Endothelial cell of umbilical vein (primary cell): ENCODE data around the gene USP36. TPM values are rescaled to one million over a fixed set of nuclear protein-coding genes. Genes with fewer than 3 reads are reported as not detected.

ENCODE experiments used
- BruUV-seq: library from RNA; stranded (reverse); fragments of 400-500 nt; replicated peaks from 2 replicates; lab custom pipeline; 2021; lab: Mats Ljungman, UMichigan
- CTCF ChIA-PET: fragments of 300-600, 350-600 bp; sonication (Branson Sonifier 250); formaldehyde crosslinking; loops from one replicate; lab custom pipeline; 2021; ENCODE audit warnings: antibody characterized with exemption, inconsistent platforms; lab: Charles Lee
- POLR2A ChIA-PET: fragments of 300-600, 350-600 bp; sonication (Branson Sonifier 250); formaldehyde crosslinking; loops from one replicate; lab custom pipeline; 2021; ENCODE audit warnings: antibody characterized with exemption, inconsistent platforms; lab: Charles Lee
- DNase-seq: peaks from one replicate; pipeline ENCODE4 v3.0.0-alpha.2; 2011; ENCODE audit warnings: low read depth, low spot score
- FAIRE-seq: peaks from 2 replicates; lab custom pipeline; 2011; peaks lifted over from hg19 to GRCh38; lab: Jason Lieb, UNC
- H2AFZ ChIP-seq: 2 replicates; pipeline ENCODE4 v1.6.0; 2012; ENCODE audit warnings: low read depth, low read length, control low read depth, inconsistent platforms
- H3K27ac ChIP-seq: 2 replicates; pipeline ENCODE4 v1.5.1; 2011; ENCODE audit warnings: low read depth, mild to moderate bottlenecking, control low read depth, low read length, moderate library complexity; ENCODE audit not compliant: insufficient read depth
- H3K27me3 ChIP-seq, 2 experiments: 2 replicates each; pipeline versions ENCODE4 v1.6.0 to v1.6.1; 2011; ENCODE audit warnings: low read length in 2 of 2, mixed read lengths in 1 of 2; ENCODE audit not compliant: control insufficient read depth in 2 of 2, insufficient read depth in 2 of 2
- H3K36me3 ChIP-seq, 2 experiments: 2 replicates in 1 of 2; 3 replicates in 1 of 2; pipeline ENCODE4 v1.5.1; 2011; ENCODE audit warnings: low read length in 2 of 2, mild to moderate bottlenecking in 1 of 2, moderate library complexity in 1 of 2; ENCODE audit not compliant: control insufficient read depth in 2 of 2, insufficient read depth in 2 of 2; ENCODE audit errors: extremely low read depth in 1 of 2
- H3K4me1 ChIP-seq: 3 replicates; pipeline ENCODE4 v1.5.1; 2011; ENCODE audit warnings: mild to moderate bottlenecking, low read length; ENCODE audit not compliant: control insufficient read depth, insufficient read depth; ENCODE audit errors: extremely low read depth
- H3K4me2 ChIP-seq: 2 replicates; pipeline ENCODE4 v1.6.1; 2011; ENCODE audit warnings: low read length, control low read depth, mixed read lengths; ENCODE audit not compliant: insufficient read depth
- H3K4me3 ChIP-seq, 3 experiments: fragments of 200-600 bp in 1 of 3; sonication (generic), shearing (Covaris generic) in 1 of 3; replicated peaks in 1 of 3; 2 replicates each; pipeline ENCODE4 v1.5.1; 2011 to 2016; ENCODE audit warnings: control low read depth in 3 of 3, low read length in 3 of 3, mild to moderate bottlenecking in 2 of 3, inconsistent platforms in 1 of 3, low read depth in 1 of 3, moderate library complexity in 1 of 3; ENCODE audit not compliant: insufficient read depth in 1 of 3
- H3K79me2 ChIP-seq: 2 replicates; pipeline ENCODE4 v1.6.0; 2012; ENCODE audit warnings: low read length, inconsistent platforms; ENCODE audit not compliant: control insufficient read depth, insufficient read depth
- H3K9ac ChIP-seq: replicated peaks from 2 replicates; pipeline ENCODE3; 2011; ENCODE audit warnings: low read length, control low read depth; ENCODE audit not compliant: insufficient read depth; ENCODE audit errors: extremely low read depth
- H3K9me1 ChIP-seq: replicated peaks from 3 replicates; pipeline ENCODE4 v1.6.0; 2011; ENCODE audit warnings: mild to moderate bottlenecking, low read length; ENCODE audit not compliant: control insufficient read depth, insufficient read depth; ENCODE audit errors: extremely low read depth
- H3K9me3 ChIP-seq: replicated peaks from 2 replicates; pipeline ENCODE4 v1.5.1; 2012; ENCODE audit warnings: low read length, inconsistent platforms; ENCODE audit not compliant: control insufficient read depth, insufficient read depth
- H4K20me1 ChIP-seq: replicated peaks from 2 replicates; pipeline ENCODE3; 2011; ENCODE audit warnings: mild to moderate bottlenecking, low read length; ENCODE audit not compliant: control insufficient read depth, insufficient read depth; ENCODE audit errors: extremely low read depth
- EZH2 ChIP-seq: IDR thresholded peaks from 2 replicates; pipeline ENCODE4 v1.6.1; 2012; ENCODE audit warnings: borderline replicate concordance, low read depth, mild to moderate bottlenecking, moderate library complexity, low read length, inconsistent platforms; ENCODE audit not compliant: severe bottlenecking
- FOS ChIP-seq: IDR thresholded peaks from 2 replicates; pipeline ENCODE4 v1.6.1; 2011; ENCODE audit warnings: mild to moderate bottlenecking, low read length, moderate library complexity, borderline replicate concordance; ENCODE audit not compliant: insufficient read depth
- GATA2 ChIP-seq: IDR thresholded peaks from 2 replicates; pipeline ENCODE4 v1.7.0; 2011; ENCODE audit warnings: low read depth, mild to moderate bottlenecking, moderate library complexity, mixed read lengths, low read length; ENCODE audit not compliant: insufficient read length, insufficient read depth
- JUN ChIP-seq: IDR thresholded peaks from 2 replicates; pipeline ENCODE4 v1.6.1; 2011; ENCODE audit warnings: borderline replicate concordance, low read depth; ENCODE audit not compliant: insufficient read length, insufficient read depth
- MYC ChIP-seq: IDR thresholded peaks from one replicate; pipeline ENCODE4 v1.6.1; 2011; ENCODE audit warnings: mild to moderate bottlenecking, low read depth, low read length
- POLR2A ChIP-seq: IDR thresholded peaks from 2 replicates; pipeline ENCODE4 v1.6.1; 2012; ENCODE audit warnings: low read depth, mild to moderate bottlenecking, control low read depth, low read length
- POLR2AphosphoS5 ChIP-seq: IDR thresholded peaks from 2 replicates; pipeline ENCODE4 v1.6.1; 2012; ENCODE audit warnings: low read depth, mild to moderate bottlenecking, control low read depth, low read length, moderate library complexity; ENCODE audit not compliant: insufficient read depth
- dilution Hi-C: fragments of 300-500 bp; cut with MboI; formaldehyde crosslinking; loops from one replicate; pipeline ENCODE4 v1.15.0; 2019; ENCODE audit warnings: low sequenced_read_pairs; ENCODE audit not compliant: extremely low pct_ligation_motif_present
- intact Hi-C: fragments of 100-400 bp; cut with micrococcal nuclease; formaldehyde crosslinking; loops from one replicate; pipeline ENCODE4 v1.10.0; 2022
- polyA plus RNA-seq, 4 experiments: library from polyadenylated mRNA; depleted of rRNA in 3 of 4; stranded (reverse) in 3 of 4; unstranded in 1 of 4; fragments of >200 nt; gene quantifications; 2 replicates each; pipeline versions ENCODE4 v1.2.1 to v1.2.3, GENCODE V29; 2011 to 2012; ENCODE audit warnings: missing spikeins in 1 of 4
- total RNA-seq: library from RNA; stranded (reverse); gene quantifications from 2 replicates; pipeline ENCODE4 v1.2.3, GENCODE V29; 2021
- TF ChIP-seq, protein P1 (sequence below), 2 donors: IDR thresholded peaks; 1 replicate in 1 of 2; 2 replicates in 1 of 2; pipeline ENCODE4 v1.5.1; 2011; ENCODE audit warnings: low read length in 2 of 2, mild to moderate bottlenecking in 2 of 2, moderate library complexity in 2 of 2, control low read depth in 1 of 2, inconsistent platforms in 1 of 2, low read depth in 1 of 2; ENCODE audit not compliant: insufficient read depth in 1 of 2; ENCODE audit errors: extremely low read depth in 1 of 2
- TF ChIP-seq, protein P2 (sequence below): IDR thresholded peaks from 2 replicates; pipeline ENCODE4 v1.6.1; 2011; ENCODE audit not compliant: insufficient read depth, insufficient read length

Gene USP36
- total and polyA plus RNA-seq, 2 donors (not counting 3 experiments of a cell fraction or from before 2014, with no cell fraction given), result 29.8 to 46.6 TPM

DNA sequence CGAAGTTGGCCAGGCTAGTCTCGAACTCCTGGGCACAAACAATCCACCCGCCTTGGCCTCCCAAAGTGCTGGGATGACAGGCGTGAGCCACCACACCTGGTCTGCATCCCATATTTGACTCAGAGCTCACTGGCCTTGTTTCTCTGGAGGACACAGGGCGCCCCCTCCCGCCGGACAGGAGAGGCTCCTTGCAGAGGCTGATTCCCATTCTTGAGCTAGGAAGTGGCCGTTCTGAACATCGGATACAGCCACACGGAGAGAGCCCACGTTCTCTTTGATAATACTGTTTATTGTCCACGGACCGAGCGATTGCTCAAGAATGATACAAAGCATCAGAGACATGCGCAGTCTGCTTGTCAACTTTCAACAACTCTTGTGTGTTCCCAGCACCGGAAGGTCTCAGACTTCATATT lies 12.1 kb upstream of the USP36 start:
- Histone ChIP-seq H2AFZ (no peak overlapping the region), H3K27ac (no peak overlapping the region), H3K9ac (no peak overlapping the region), H3K4me3 (no peak overlapping the region), H3K79me2 (no peaks in the 10 kb centered on the region), H4K20me1 (no peaks in the 10 kb centered on the region), H3K36me3 (peaks cover 8 to 25% of the 10 kb centered on the region in 2 experiments), H3K4me1 (no peaks in the 10 kb centered on the region), H3K27me3 (no peaks in the 10 kb centered on the region), H3K9me3 (no peaks in the 10 kb centered on the region), H3K4me2 (no peak overlapping the region), H3K9me1 (no peaks in the 10 kb centered on the region)
- DNase-seq, result no peak
- BruUV-seq, result no TSS peak
- intact Hi-C loops (no loop called here), dilution Hi-C loops (no loop called here)
- ChIA-PET POLR2A (no interaction called here), CTCF (interaction anchor here (0.6 to 2.1 kb wide), 8 partner anchors 8 to 624 kb away, joined by 3 to 9 read pairs (median 4); no protein-coding TSS in a partner anchor)
- FAIRE-seq, result no peak
- TF ChIP-seq, protein P1, sequence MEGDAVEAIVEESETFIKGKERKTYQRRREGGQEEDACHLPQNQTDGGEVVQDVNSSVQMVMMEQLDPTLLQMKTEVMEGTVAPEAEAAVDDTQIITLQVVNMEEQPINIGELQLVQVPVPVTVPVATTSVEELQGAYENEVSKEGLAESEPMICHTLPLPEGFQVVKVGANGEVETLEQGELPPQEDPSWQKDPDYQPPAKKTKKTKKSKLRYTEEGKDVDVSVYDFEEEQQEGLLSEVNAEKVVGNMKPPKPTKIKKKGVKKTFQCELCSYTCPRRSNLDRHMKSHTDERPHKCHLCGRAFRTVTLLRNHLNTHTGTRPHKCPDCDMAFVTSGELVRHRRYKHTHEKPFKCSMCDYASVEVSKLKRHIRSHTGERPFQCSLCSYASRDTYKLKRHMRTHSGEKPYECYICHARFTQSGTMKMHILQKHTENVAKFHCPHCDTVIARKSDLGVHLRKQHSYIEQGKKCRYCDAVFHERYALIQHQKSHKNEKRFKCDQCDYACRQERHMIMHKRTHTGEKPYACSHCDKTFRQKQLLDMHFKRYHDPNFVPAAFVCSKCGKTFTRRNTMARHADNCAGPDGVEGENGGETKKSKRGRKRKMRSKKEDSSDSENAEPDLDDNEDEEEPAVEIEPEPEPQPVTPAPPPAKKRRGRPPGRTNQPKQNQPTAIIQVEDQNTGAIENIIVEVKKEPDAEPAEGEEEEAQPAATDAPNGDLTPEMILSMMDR (IDR thresholded peaks at IDR 0.05; ENCODE audit: extremely low read depth in 1 of 2, insufficient read depth in 1 of 2, low read depth in 1 of 2, low read length in 2 of 2), result no peak
- no peak for TF ChIP-seq FOS
- no peak for TF ChIP-seq POLR2A
- TF ChIP-seq MYC, result no peak
- no peak for TF ChIP-seq EZH2
- TF ChIP-seq GATA2, result no peak
- TF ChIP-seq JUN, result no peak
- no peak for TF ChIP-seq POLR2AphosphoS5
- TF ChIP-seq, protein P2, sequence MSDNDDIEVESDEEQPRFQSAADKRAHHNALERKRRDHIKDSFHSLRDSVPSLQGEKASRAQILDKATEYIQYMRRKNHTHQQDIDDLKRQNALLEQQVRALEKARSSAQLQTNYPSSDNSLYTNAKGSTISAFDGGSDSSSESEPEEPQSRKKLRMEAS, result no peak
